HG02763 (cell line): Measurements from ENCODE around the gene TP53.
"Not testable (repeated sequence)": the region's sequence is repeated elsewhere in the genome, so short reads cannot be mapped to it uniquely, and the experiment has no call there.

Experiments
- ATAC-seq: cut with Tn5 transposase; IDR thresholded peaks from one replicate; pipeline ENCODE4 v1.9.1; 2021; ENCODE audit warnings: mild to moderate bottlenecking, moderate library complexity; ENCODE audit not compliant: unreplicated experiment

The TP53 gene

DNA sequence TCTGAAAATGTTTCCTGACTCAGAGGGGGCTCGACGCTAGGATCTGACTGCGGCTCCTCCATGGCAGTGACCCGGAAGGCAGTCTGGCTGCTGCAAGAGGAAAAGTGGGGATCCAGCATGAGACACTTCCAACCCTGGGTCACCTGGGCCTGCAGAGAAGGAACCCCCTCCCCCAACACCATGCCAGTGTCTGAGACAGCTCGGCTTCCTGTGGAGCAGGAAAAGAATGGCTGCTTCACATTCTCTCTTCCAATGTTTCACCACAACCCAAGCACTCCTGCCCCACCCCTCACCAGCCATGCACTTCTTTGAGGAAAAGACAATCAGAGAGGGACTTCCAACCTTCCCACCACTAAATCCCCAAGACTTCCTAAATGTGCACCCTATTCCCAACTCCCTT, 10.8 kb downstream of the TP53 start:
- ATAC-seq: no peak

DNA sequence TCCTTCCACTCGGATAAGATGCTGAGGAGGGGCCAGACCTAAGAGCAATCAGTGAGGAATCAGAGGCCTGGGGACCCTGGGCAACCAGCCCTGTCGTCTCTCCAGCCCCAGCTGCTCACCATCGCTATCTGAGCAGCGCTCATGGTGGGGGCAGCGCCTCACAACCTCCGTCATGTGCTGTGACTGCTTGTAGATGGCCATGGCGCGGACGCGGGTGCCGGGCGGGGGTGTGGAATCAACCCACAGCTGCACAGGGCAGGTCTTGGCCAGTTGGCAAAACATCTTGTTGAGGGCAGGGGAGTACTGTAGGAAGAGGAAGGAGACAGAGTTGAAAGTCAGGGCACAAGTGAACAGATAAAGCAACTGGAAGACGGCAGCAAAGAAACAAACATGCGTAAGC, 12.4 kb downstream of the TP53 start:
- ATAC-seq: no peak

- ATAC-seq: no peak
These were observed 14.1 kb downstream of the TP53 start for GRCh38 chr17:7673239-7673638.

- no peak for ATAC-seq
These were observed 18.8 kb downstream of the TP53 start for GRCh38 chr17:7668482-7668881.

DNA sequence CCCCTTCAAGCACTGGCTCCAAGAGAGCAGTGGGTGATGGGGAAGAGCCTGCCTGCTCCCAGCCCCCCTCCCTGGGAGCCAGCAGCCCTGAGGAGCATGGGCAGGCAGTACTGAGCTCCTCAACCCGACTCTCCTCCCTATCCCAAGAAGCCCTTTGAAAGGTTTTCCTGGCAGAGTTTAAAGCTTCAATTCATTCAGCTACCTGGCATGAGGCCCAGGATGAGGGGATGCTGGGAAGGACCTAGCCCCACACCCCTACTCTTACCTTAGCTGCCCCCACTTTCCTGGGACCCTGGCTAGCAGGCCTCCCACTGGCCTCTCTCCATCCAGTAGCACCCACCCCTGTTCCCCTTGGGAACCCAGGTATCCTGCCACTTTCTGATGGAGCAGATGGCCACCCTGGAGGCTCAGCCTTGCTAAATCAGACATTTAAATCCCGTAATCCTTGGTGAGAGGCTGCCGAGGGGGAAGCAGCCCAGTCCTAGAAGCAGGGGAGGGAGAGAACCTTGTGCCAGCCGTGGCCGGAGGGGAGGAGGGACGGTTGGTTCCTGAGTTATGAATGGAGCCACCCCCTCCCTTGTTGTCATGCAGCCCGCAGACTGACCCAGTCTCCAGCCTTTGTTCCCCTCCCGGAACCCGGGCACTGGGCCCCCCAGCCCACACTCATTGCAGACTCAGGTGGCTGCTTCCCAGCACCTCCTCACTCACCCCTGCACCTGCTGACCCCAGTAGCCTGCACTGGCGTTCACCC, 19.5 kb downstream of the TP53 start:
- ATAC-seq: no peak

GRCh38 chr17:7656958-7657609, 30.2 kb downstream of the TP53 start:
- ATAC-seq: no peak

- ATAC-seq: no peak
These were observed 31.8 kb downstream of the TP53 start for GRCh38 chr17:7655541-7655840.

GRCh38 chr17:7654832-7655540, 32.3 kb downstream of the TP53 start:
- ATAC-seq: no peak

GRCh38 chr17:7652388-7653356, 34.6 kb downstream of the TP53 start:
- ATAC-seq: no peak

- ATAC-seq: no peak
These were observed 35.5 kb downstream of the TP53 start for GRCh38 chr17:7651665-7652387.

- no peak for ATAC-seq
These were observed 36.1 kb downstream of the TP53 start for GRCh38 chr17:7651097-7651664.

GRCh38 chr17:7650509-7651096, 36.7 kb downstream of the TP53 start, which contains the start of gene ATP1B2:
TSS of gene ATP1B2 (plus strand) at chr17:7650926. CDS start at chr17:7651519, 593 bp downstream.
- no peak for ATAC-seq

- ATAC-seq: no peak
These were observed 40.3 kb downstream of the TP53 start for GRCh38 chr17:7647018-7647417.

- no peak for ATAC-seq
These were observed 40.8 kb downstream of the TP53 start for GRCh38 chr17:7646457-7646856.

DNA sequence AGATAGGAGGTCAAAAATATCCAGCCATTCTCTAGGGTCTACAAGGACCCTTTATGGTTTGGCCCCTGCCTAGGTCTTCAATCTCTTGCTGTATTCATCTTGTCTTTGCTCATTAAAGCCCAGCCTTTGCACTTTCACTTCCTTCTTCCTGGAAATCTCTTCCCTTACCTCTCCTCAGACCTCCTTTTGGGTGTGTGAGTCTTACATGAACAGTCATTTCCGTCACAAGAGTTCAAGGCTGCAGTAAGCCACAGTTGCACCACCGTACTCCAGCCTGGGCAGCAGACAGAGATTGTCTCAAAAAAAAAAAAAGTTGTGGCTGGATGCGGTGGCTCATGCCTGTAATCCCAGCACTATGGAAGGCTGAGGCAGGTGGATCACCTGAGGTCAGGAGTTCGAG, 42.5 kb downstream of the TP53 start:
- no peak for ATAC-seq

GRCh38 chr17:7641635-7642034, 45.7 kb downstream of the TP53 start:
- not testable (repeated sequence) for ATAC-seq

DNA sequence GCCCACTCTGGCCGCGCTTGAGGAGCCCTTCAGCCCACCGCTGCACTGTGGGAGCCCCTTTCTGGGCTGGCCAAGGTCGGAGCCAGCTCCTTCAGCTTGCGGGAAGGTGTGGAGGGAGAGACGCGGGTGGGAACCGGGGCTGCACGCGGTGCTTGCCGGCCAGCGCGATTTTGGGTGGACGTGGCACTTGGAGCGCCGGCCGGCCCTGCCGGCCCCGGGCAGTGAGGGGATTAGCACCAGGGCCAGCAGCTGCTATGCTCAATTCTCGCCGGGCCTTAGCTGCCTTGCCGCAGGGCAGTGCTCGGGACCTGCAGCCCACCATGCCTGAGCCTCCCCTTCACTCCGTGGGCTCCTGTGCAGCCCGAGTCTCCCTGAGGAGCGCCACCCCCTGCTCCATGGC, 46.5 kb downstream of the TP53 start:
- no peak for ATAC-seq

DNA sequence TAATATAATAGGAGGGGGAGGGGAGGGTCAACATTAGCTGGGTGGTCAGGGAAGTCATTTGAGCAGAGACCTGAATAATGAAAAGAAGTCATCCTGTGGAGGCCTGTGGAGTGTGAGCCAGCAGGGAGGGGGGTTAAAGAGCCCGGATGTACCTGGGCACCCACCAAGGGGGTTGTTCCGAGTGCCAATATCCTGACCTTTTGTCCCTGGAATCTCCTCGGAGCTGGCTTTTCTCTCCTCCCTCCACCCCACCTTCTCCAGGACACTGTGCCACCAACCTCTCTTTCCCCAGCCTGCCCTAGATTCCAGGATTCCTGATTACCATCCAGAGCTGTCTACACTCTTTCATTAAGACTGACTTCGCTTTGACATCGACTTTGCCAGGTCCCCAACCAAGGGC, 51.1 kb downstream of the TP53 start:
- ATAC-seq: no peak

DNA sequence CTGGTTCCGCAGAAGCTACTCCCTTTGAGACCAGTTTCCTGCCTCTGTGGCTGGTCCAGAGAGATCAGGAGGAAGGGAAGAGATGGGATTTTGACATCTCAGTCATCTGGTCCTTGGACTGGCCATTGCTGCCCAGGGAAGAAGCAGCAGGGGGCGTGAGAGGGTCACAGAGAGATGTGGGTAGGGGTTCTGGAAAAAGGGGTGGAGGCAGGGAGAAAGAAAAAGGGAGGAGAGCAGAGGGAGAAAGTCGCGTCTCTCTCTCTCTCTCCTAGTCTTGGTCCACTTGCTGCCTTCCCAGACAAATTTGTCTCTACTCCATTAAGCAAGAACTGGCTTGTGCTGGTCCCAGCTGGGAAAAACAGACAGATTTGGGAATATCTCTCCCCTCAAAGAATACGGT, 52.9 kb downstream of the TP53 start:
- ATAC-seq: no peak

- no peak for ATAC-seq
These were observed 54.2 kb downstream of the TP53 start for GRCh38 chr17:7633093-7633492.
